Mesenchymal stem cell (in vitro differentiated cells and primary cell): ENCODE measurements around the gene ACSM2A.
"Not testable (repeated sequence)": the region's sequence is repeated elsewhere in the genome, so short reads cannot be mapped to it uniquely, and the experiment has no call there.

Experiments used
- DNase-seq: peaks from one replicate; pipeline ENCODE4 v3.0.0-alpha.2; 2013
- H2AFZ ChIP-seq: one replicate; pipeline ENCODE4 v1.6.1; 2013; ENCODE audit warnings: low read depth, mild to moderate bottlenecking, control low read depth, inconsistent platforms, low read length, moderate library complexity
- H2AK5ac ChIP-seq: 2 replicates; pipeline ENCODE4 v1.6.1; 2013; ENCODE audit warnings: low read length, moderate library complexity, mild to moderate bottlenecking, inconsistent platforms; ENCODE audit not compliant: severe bottlenecking
- H2BK120ac ChIP-seq: one replicate; pipeline ENCODE4 v1.6.1; 2013; ENCODE audit warnings: low read depth, mild to moderate bottlenecking, inconsistent platforms, low read length, moderate library complexity
- H2BK12ac ChIP-seq, 2 experiments: one replicate each; pipeline ENCODE4 v1.6.1; 2013; ENCODE audit warnings: inconsistent platforms in 2 of 2, low read length in 2 of 2, mild to moderate bottlenecking in 2 of 2, moderate library complexity in 2 of 2, control low read depth in 1 of 2
- H2BK15ac ChIP-seq: one replicate; pipeline ENCODE4 v1.6.1; 2013; ENCODE audit warnings: mild to moderate bottlenecking, low read depth, inconsistent platforms; ENCODE audit not compliant: poor library complexity, severe bottlenecking
- H2BK5ac ChIP-seq: 2 replicates; pipeline ENCODE4 v1.6.1; 2013; ENCODE audit warnings: low read depth, mild to moderate bottlenecking, low read length, control low read depth, inconsistent platforms; ENCODE audit not compliant: poor library complexity, severe bottlenecking
- H3K14ac ChIP-seq, 2 experiments: one replicate each; pipeline ENCODE4 v1.6.1; 2013; ENCODE audit warnings: inconsistent platforms in 2 of 2, low read length in 2 of 2, control low read depth in 1 of 2, mild to moderate bottlenecking in 1 of 2, moderate library complexity in 1 of 2
- H3K18ac ChIP-seq, 2 experiments: one replicate each; pipeline ENCODE4 v1.6.1; 2013; ENCODE audit warnings: inconsistent platforms in 2 of 2, low read length in 2 of 2, control low read depth in 1 of 2, low read depth in 1 of 2, mild to moderate bottlenecking in 1 of 2
- H3K23ac ChIP-seq, 2 experiments: one replicate each; pipeline ENCODE4 v1.6.1; 2013; ENCODE audit warnings: inconsistent platforms in 2 of 2, low read length in 2 of 2, mild to moderate bottlenecking in 2 of 2, moderate library complexity in 2 of 2, control low read depth in 1 of 2
- H3K27ac ChIP-seq: 2 replicates; pipeline ENCODE4 v1.5.1; 2013; ENCODE audit warnings: mild to moderate bottlenecking, moderate library complexity, low read length, control low read depth, inconsistent platforms; ENCODE audit not compliant: poor library complexity, severe bottlenecking
- H3K27me3 ChIP-seq, 2 experiments: 2 replicates each; pipeline versions ENCODE4 v1.6.1 to v1.7.0; 2013; ENCODE audit warnings: low read length in 2 of 2, mild to moderate bottlenecking in 2 of 2, moderate library complexity in 2 of 2, control low read depth in 1 of 2, inconsistent platforms in 1 of 2; ENCODE audit not compliant: control insufficient read depth in 1 of 2, insufficient read depth in 1 of 2
- H3K36me3 ChIP-seq, 2 experiments: 2 replicates each; pipeline versions ENCODE4 v1.6.1 to v1.7.0; 2013; ENCODE audit warnings: low read length in 2 of 2, control low read depth in 1 of 2, inconsistent platforms in 1 of 2, low read depth in 1 of 2, mild to moderate bottlenecking in 1 of 2; ENCODE audit not compliant: insufficient read depth in 2 of 2, control insufficient read depth in 1 of 2
- H3K4ac ChIP-seq, 2 experiments: one replicate each; pipeline ENCODE4 v1.6.1; 2013; ENCODE audit warnings: inconsistent platforms in 2 of 2, low read length in 2 of 2, mild to moderate bottlenecking in 2 of 2, moderate library complexity in 2 of 2, control low read depth in 1 of 2, low read depth in 1 of 2
- H3K4me1 ChIP-seq: 2 replicates; pipeline ENCODE4 v1.6.1; 2013; ENCODE audit warnings: low read depth, low read length, control low read depth; ENCODE audit not compliant: control insufficient read depth, insufficient read depth
- H3K4me2 ChIP-seq: 2 replicates; pipeline ENCODE4 v1.6.1; 2013; ENCODE audit warnings: low read length, mild to moderate bottlenecking, inconsistent platforms; ENCODE audit not compliant: poor library complexity, severe bottlenecking
- H3K4me3 ChIP-seq, 2 experiments: 2 replicates each; pipeline versions ENCODE4 v1.5.1 to v1.7.0; 2013; ENCODE audit warnings: low read length in 2 of 2, mild to moderate bottlenecking in 2 of 2, control low read depth in 1 of 2, low read depth in 1 of 2; ENCODE audit not compliant: insufficient read depth in 1 of 2
- H3K79me1 ChIP-seq: replicated peaks from 2 replicates; pipeline ENCODE4 v1.6.1; 2013; ENCODE audit warnings: mild to moderate bottlenecking, control low read depth, low read length, inconsistent platforms; ENCODE audit not compliant: poor library complexity, severe bottlenecking
- H3K9ac ChIP-seq: 2 replicates; pipeline ENCODE4 v1.7.0; 2013; ENCODE audit warnings: mild to moderate bottlenecking, low read length, moderate library complexity
- H3K9me3 ChIP-seq: 2 replicates; pipeline ENCODE4 v1.7.0; 2013; ENCODE audit warnings: mild to moderate bottlenecking, low read length; ENCODE audit not compliant: control insufficient read depth
- H4K8ac ChIP-seq: one replicate; pipeline ENCODE4 v1.6.1; 2013; ENCODE audit warnings: inconsistent platforms, mild to moderate bottlenecking, low read length, moderate library complexity
- H4K91ac ChIP-seq: one replicate; pipeline ENCODE4 v1.6.1; 2013; ENCODE audit warnings: mild to moderate bottlenecking, low read length, inconsistent platforms
- WGBS: methylation state at CpG from one replicate; pipeline ENCODE4 v1.1.7; 2013; ENCODE audit warnings: mixed read lengths; 5-methylcytosine and 5-hydroxymethylcytosine counted together

The ACSM2A gene

GRCh38 chr16:20439820-20440231 lies 11.5 kb upstream of the ACSM2A start:
- H2BK120ac ChIP-seq, H2AFZ ChIP-seq, H2AK5ac ChIP-seq, H3K9me3 ChIP-seq, H4K8ac ChIP-seq, H3K4ac ChIP-seq, H3K4me2 ChIP-seq, H3K14ac ChIP-seq, H2BK15ac ChIP-seq, H3K4me1 ChIP-seq, H3K9ac ChIP-seq, H4K91ac ChIP-seq, H3K4me3 ChIP-seq, H3K27me3 ChIP-seq, H3K23ac ChIP-seq, H3K36me3 ChIP-seq, H3K79me1 ChIP-seq, H2BK12ac ChIP-seq, DNase-seq, H3K18ac ChIP-seq: not testable (repeated sequence)
- Histone ChIP-seq H3K27ac (peak overlapping the region; percentile 55), H2BK5ac (peak overlapping the region; percentile 10)
- WGBS = 81% methylated on average over 3 of the region's 3 CpGs

- H3K4me2 ChIP-seq, H3K4me1 ChIP-seq, H3K23ac ChIP-seq, H2BK12ac ChIP-seq, H2BK120ac ChIP-seq, DNase-seq, H3K4me3 ChIP-seq, H3K36me3 ChIP-seq, H3K9ac ChIP-seq, H4K8ac ChIP-seq, H3K9me3 ChIP-seq, H4K91ac ChIP-seq, H3K4ac ChIP-seq, H3K14ac ChIP-seq, H3K27me3 ChIP-seq, H2AFZ ChIP-seq, H3K18ac ChIP-seq, H2AK5ac ChIP-seq, H2BK15ac ChIP-seq, H3K79me1 ChIP-seq: not testable (repeated sequence)
- Histone ChIP-seq H3K27ac (peak overlapping the region; percentile 94), H2BK5ac (peak overlapping the region; percentile 68)
- WGBS = no CpG with 5 or more reads among the region's 1 CpG
Measured at GRCh38 chr16:20440731-20441130, 10.6 kb upstream of the ACSM2A start.

- H2BK5ac ChIP-seq = peak overlapping the region; percentile 53
- 27% methylated on average over 2 of the region's 3 CpGs for WGBS
- H2BK12ac ChIP-seq = no peak overlapping the region
- no peak overlapping the region for H3K4ac ChIP-seq
- DNase-seq = no peak
- no peak overlapping the region for H2BK15ac ChIP-seq
- no peaks in the 10 kb centered on the region for H3K9me3 ChIP-seq
- no peak overlapping the region for H3K18ac ChIP-seq
- no peak overlapping the region for H3K14ac ChIP-seq
- no peak overlapping the region for H2AFZ ChIP-seq
- H3K27ac ChIP-seq = peak overlapping the region; percentile 94
- H3K4me1 ChIP-seq = peaks cover 3% of the 10 kb centered on the region
- H3K23ac ChIP-seq = no peak overlapping the region
- no peaks in the 10 kb centered on the region for H3K27me3 ChIP-seq
- H3K36me3 ChIP-seq = no peaks in the 10 kb centered on the region
- no peak overlapping the region for H4K8ac ChIP-seq
- H3K79me1 ChIP-seq = no peaks in the 10 kb centered on the region
- no peak overlapping the region for H3K4me2 ChIP-seq
- H3K4me3 ChIP-seq = no peak overlapping the region
- no peak overlapping the region for H2AK5ac ChIP-seq
- H3K9ac ChIP-seq = no peak overlapping the region
- H4K91ac ChIP-seq = no peak overlapping the region
- no peak overlapping the region for H2BK120ac ChIP-seq
Measured at GRCh38 chr16:20441191-20441590, 10.1 kb upstream of the ACSM2A start.

DNA sequence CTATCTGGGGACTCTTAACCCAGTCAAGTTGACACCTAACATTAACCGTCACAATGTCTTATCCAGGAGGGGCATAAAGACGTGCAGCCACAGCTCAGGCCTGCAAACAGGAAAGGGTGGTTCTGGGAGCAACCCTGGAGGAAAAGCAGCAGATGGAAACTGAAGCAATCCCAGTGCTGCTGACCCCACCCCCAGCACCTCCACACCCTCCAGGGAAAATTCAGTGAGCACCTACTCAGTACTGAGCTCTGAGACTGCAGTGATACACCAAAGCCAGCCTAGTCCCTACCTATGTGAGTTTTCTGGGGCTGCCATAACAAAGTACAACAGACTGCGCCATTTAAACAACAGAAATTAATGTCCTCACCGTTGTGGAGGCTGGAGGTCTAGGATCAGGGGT lies 9.5 kb upstream of the ACSM2A start:
- H3K27me3 ChIP-seq, H3K23ac ChIP-seq, H4K8ac ChIP-seq, H3K79me1 ChIP-seq, H2BK15ac ChIP-seq, H3K4me2 ChIP-seq, H3K36me3 ChIP-seq, H3K9me3 ChIP-seq, H3K18ac ChIP-seq, H4K91ac ChIP-seq, H3K4ac ChIP-seq, H2BK12ac ChIP-seq, H3K14ac ChIP-seq, H3K9ac ChIP-seq, H3K4me3 ChIP-seq, H2AK5ac ChIP-seq, DNase-seq, H2BK5ac ChIP-seq, H2AFZ ChIP-seq, H3K4me1 ChIP-seq, H2BK120ac ChIP-seq: not testable (repeated sequence)
- WGBS = 48% methylated on average over 2 of the region's 4 CpGs
- peak overlapping the region; percentile 94 for H3K27ac ChIP-seq
